Left ventricle myocardium superior (tissue), 1 donor: Measurements from ENCODE around the gene SELENOM. TPM values are rescaled to one million over a fixed set of nuclear protein-coding genes. Genes with fewer than 3 reads are reported as not detected.
"Not testable (repeated sequence)": the region's sequence is repeated elsewhere in the genome, so short reads cannot be mapped to it uniquely, and the experiment has no call there.

Experiments
- ATAC-seq: fragments of 200-7000 bp; cut with Tn5 transposase; one replicate; pipeline ENCODE4 v1.9.1; 2020; ENCODE audit warnings: mild to moderate bottlenecking, moderate library complexity
- DNase-seq: peaks from one replicate; pipeline ENCODE4 v3.0.0-alpha.2; 2020
- intact Hi-C: fragments of 100-400 bp; cut with micrococcal nuclease; formaldehyde crosslinking; loops from one replicate; pipeline ENCODE4 v1.11.0; 2022
- total RNA-seq: library from RNA; stranded (reverse); fragmentation: NEBNext Ultra II Directional; extraction: Animal tissue kit (Norgen Biotek cat#: 25700); gene quantifications from one replicate; pipeline ENCODE4 v1.2.1, GENCODE V29; 2021
- donor health status: DM: no; HTN: yes; CAD: no; lungs with severe emphysema.

Gene SELENOM
- total RNA-seq, 1 donor from 2014 or later: 32.9 TPM

- DNase-seq (peak; percentile 95), ATAC-seq (peak; percentile 80)
- intact Hi-C loops: loop anchor here (5.0 kb wide), 1 partner anchor 138 kb away; no protein-coding TSS in a partner anchor
These were observed 22.4 kb downstream of the SELENOM start for GRCh38 chr22:31084811-31085492.

DNA sequence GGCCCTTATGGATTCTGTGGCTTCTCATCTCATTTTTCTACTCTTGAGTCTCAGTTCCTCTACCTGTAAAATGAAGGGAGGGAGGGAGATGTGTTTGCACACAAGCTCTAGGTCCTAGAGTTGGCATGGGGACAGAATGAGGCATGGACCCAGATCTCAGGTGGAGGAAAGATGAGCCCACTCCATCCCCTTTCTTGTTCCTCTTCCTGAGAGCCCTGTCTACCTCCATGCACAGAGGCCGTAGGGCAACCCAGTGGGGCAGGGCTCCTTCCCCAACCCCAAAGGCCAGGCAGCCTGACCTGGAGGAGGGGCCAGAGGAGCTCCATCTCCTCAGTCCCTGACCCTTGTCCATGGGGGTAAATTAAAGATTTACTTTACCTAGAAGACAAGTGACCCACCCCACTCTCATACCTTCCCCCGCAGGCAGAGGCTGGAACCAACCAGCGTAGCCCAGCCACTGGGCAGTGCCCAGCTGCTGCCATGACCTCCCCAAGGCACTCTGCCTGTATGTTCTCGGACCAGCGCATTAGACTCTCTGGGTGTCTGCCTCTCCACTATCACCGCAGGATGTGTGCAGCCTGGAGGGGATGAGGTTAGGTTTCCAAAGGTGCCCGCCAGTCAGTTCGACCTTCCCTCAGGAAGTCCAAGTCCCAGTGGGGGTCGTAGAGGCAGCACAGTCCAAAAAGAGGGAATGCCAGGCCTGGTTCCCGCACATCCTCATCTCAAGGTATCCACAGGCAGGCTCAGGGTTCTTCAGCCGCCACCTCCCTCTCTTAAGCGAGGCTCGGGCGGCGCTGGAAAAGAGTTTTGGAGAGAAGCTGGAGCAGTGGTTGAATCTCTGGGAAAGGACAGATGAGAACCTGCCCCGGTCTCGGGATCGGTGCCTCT is 23.2 kb downstream of the SELENOM start:
- ATAC-seq (no peak), DNase-seq (no peak)
- intact Hi-C loops: loop anchor here (5.0 kb wide), 1 partner anchor 137 kb away; no protein-coding TSS in a partner anchor

- DNase-seq: no peak
- ATAC-seq: no peak
- intact Hi-C loops: loop anchor here (5.0 kb wide), 1 partner anchor 136 kb away; no protein-coding TSS in a partner anchor
These were observed 24.0 kb downstream of the SELENOM start for GRCh38 chr22:31083377-31083768.

GRCh38 chr22:31082606-31083376 is 24.6 kb downstream of the SELENOM start:
- DNase-seq: peak; percentile 82
- intact Hi-C loops: loop anchor here (5.0 kb wide), 1 partner anchor 135 kb away; no protein-coding TSS in a partner anchor
- ATAC-seq: peak; percentile 14

DNA sequence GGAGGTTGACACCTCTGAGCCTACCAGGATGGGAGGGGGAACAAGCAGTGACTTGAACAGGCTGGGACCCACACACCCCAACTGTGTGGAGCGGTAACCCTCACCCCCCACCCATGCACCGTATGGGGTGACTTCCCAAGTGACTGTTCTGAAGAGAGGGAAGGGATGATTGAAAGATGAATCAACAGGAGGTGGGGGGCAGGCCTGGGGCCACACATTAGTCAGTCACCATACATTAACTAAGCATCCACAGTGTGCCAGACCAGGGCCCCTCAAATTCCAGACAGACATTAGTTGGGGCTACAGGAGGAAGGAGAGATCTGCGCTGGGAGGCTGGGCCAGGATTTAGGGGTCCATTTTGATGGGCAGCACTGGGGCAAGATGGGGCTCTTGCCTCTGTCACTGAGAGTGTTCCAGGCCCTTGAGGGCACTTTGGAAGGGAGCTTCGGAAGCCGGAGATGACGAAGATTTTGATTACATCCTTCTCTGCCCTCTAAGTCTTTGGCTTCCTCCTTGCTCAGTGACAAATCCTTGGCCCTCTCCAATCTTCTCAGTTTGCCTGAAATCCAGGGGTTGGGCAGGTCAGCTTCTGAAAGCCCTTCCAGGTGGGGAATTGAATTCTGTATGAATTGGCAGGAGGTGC is 25.3 kb downstream of the SELENOM start:
- DNase-seq (no peak), ATAC-seq (no peak)

DNA sequence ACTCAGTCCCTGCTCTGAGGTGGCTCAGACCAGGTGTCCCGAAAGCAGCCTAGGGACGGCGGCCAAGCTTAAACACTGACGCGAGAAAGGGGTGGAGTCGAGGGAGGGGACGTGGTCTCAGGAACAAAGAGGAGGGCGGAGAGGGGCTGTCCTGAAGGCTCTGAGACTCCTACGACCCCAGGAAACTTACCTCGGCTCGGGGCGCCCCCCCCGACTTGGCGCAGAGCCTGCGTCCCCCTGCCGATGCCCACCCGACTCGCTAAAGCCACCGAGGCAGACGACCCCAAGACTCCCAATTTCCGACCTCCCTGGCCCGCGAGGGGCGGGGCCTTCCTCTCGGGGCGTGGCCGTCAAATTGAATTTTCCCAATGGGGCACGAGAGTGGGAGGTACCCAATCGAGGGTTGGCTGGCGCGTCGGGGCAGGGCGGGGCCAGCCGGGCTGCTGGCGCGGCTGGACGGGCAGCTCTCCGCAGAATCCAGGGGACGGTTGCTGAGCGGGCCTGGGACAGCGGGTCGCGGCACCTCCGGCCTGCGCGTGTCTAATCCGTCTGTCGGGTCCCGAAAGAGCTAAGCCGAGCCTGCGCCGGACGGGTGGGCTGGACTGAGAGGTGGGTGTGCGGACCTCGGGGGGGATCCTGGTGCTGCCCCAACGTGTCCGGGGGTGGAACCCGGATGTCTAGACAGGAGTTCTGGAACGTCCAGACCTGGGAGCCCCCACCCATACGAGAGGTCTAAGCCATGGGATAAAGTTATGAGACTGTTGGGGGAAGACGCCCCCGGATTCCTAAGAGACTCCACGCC is 26.3 kb downstream of the SELENOM start, which contains the start of gene SMTN:
Gene SMTN (plus strand): TSS at position 471 of the 802 bp plus-strand sequence. CDS start 1,941 bp downstream, outside the sequence.
- intact Hi-C loops: loop anchor here (5.0 kb wide), 1 partner anchor 134 kb away; no protein-coding TSS in a partner anchor
- ATAC-seq (peak; percentile 81), DNase-seq (peak; percentile 95)

More for the DNA sequence above, 25.3 kb downstream of the SELENOM start:
- intact Hi-C loops: loop anchor here (5.0 kb wide), 1 partner anchor 135 kb away; no protein-coding TSS in a partner anchor

DNA sequence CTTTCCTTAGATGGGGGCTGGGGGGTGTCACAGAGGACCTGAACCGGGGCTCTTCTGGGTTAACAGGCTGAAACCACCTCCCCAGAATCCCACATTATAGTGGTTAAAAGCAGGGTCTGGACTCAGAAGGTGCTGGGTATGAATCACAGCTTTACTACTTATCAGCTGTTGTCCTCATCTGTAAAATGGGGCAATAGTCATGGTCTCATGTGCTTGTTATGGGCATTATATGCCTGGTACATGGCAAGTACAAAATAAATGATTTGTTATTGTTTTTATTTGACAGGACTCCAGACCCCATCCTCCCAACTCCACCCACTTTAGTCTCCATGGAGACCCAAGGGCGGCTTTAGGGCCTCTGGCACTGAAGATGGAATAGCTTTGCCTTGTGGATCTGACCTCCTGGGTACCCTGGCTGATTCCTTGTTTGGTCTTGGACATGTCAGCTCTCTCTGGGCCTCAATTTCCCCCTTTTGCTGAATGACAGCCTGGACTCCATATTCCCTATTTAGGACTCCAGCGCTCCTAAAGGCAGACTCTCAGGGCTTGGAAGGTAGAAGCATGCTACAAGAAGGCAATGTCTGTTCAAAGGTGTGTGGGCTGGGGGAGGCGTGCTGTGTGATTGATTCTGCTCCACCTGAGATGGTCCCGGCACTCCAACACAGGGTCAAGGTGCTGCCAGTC is 27.1 kb downstream of the SELENOM start:
- intact Hi-C loops: loop anchor here (5.0 kb wide), 1 partner anchor 133 kb away; no protein-coding TSS in a partner anchor
- DNase-seq: no peak
- ATAC-seq: no peak

DNA sequence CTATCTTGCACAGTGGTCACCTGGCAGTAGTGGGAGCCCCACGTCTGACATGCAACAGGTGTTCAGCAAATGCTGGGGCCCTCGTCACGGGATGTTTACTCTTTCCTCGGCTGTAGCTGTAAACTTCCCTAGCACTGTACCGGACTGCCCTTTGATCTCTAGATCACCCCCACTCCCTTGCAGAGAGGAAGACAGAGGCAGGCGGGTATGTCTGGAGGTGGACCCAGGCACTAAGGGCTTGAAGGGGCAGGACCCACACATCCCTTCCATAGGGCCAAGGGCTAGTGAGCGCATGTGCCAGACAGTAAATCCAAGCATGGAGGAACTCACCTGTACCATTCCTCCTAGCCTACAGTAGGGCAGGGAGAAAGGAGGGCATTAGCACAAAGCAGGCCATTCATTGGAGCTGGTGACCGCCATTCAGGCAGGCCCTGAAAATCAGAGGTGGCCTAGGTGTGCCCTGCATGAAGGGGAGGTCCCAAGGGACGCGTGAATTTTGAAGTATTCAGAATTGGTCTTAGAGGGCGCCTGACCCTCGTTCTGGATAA is 28.2 kb downstream of the SELENOM start:
- DNase-seq (no peak), ATAC-seq (no peak)
- intact Hi-C loops: no loop called here

GRCh38 chr22:31078389-31078788 is 29.0 kb downstream of the SELENOM start:
- intact Hi-C loops, ATAC-seq, DNase-seq: not testable (repeated sequence)

DNA sequence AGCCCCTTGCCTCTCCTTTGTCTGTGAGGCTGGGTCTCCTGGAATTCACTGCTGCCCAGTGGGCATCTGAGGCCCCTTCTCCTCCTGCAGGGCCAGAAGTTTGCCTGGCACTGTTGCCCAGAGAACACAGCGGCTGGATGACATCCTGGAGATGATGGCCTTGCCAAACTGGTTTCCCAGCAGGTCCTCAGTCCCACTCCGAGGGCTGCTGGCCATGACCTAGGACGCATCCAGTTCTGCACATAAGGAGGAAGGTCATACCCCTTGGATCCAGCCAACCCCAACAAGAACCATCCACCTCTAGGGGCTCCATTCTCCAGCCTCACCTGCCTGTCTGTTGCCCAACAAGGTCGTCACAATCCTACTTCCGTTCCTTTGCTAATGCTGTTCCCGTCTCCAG is 29.7 kb downstream of the SELENOM start:
- ATAC-seq: no peak
- intact Hi-C loops: no loop called here

DNA sequence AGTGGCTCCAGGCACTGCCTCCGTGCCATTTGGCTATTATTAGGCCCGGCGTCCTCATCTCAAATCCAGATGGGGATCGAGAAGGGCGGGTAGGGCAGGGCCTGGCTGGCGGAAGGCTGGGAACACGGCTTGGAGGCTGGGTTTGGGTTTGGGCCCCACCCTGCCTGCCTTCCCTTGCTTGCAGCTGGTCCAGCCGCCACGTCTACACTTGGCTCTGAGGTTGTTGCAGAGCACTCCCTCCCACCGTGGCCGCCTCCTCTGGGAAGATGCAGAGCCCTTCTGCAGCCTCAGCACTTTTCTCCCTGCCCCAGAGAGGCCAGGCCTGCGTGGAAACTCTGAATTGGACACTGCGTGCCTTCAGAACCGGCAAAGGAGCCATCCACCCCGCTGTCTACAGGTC is 31.4 kb downstream of the SELENOM start:
- intact Hi-C loops: no loop called here
- ATAC-seq (peak; percentile 91), DNase-seq (peak; percentile 94)

More for the DNA sequence above, 29.7 kb downstream of the SELENOM start:
- no peak for DNase-seq

- intact Hi-C loops, ATAC-seq, DNase-seq: not testable (repeated sequence)
These were observed 33.7 kb downstream of the SELENOM start for GRCh38 chr22:31073545-31074145.

- intact Hi-C loops: not testable (repeated sequence)
These were observed 34.2 kb downstream of the SELENOM start for GRCh38 chr22:31073125-31073524.

DNA sequence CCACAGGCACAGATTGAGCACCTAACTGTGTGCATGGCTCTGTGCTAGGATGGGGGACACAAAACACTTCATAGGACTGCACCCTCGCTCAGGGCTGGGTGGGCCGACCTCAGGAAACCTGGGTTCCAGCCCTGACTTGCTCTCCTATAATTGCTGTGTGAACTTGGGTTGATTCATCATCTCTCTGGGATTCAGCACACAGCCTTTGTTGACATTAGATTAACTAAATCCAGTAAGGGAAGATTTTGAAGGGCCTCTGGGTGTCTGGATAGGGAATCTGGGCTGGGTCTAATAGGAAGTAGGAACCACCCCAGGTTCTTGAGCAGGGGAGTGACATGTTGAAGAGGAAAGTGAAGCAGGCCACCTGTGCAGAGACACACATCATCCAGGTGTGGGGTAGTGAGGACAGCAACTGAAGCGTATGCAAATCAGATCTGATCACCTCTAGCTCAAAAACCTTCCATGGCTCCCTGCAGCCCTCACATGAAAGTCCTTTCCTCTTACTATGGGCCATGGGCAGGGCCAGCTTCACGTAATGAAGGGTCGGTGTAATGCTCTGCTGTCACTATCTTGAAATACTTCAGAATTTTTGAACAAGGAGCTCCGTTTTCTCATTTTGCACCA is 37.6 kb downstream of the SELENOM start:
- DNase-seq, intact Hi-C loops, ATAC-seq: not testable (repeated sequence)

More at GRCh38 chr22:31073125-31073524, 34.2 kb downstream of the SELENOM start:
- ATAC-seq, DNase-seq: not testable (repeated sequence)

- no peak for DNase-seq
- intact Hi-C loops: no loop called here
These were observed 38.4 kb downstream of the SELENOM start for GRCh38 chr22:31068970-31069369.

GRCh38 chr22:31064369-31064768 is 43.0 kb downstream of the SELENOM start:
- ATAC-seq (no peak), DNase-seq (no peak)
- intact Hi-C loops: no loop called here

More at GRCh38 chr22:31068970-31069369, 38.4 kb downstream of the SELENOM start:
- no peak for ATAC-seq
